CD4-positive, alpha-beta memory T cell (primary cell): ENCODE data around the gene PLCB1. TPM values are rescaled to one million over a fixed set of nuclear protein-coding genes. Genes with fewer than 3 reads are reported as not detected.

Experiments
- CTCF ChIA-PET: fragments of 350-600 bp; sonication (Branson Sonifier 250); formaldehyde crosslinking; loops from one replicate; lab custom pipeline; 2021; ENCODE audit warnings: inconsistent platforms; ENCODE audit not compliant: partially characterized antibody; lab: Charles Lee
- POLR2A ChIA-PET: fragments of 350-600 bp; sonication (Branson Sonifier 250); formaldehyde crosslinking; loops from one replicate; lab custom pipeline; 2021; ENCODE audit not compliant: partially characterized antibody; lab: Charles Lee
- DNase-seq, 5 donors: peaks; one replicate each; pipeline versions ENCODE4 v3.0.0 to v3.0.0-alpha.2; 2020 to 2022; ENCODE audit warnings: mixed read lengths in 1 of 5
- H3K27ac ChIP-seq: one replicate; pipeline ENCODE4 v1.7.0; 2013; ENCODE audit warnings: low read depth, low read length
- H3K27me3 ChIP-seq: 2 replicates; pipeline ENCODE4 v1.7.0; 2013; ENCODE audit warnings: mild to moderate bottlenecking, low read length, moderate library complexity; ENCODE audit not compliant: insufficient read depth
- H3K36me3 ChIP-seq: 2 replicates; pipeline ENCODE4 v1.7.0; 2013; ENCODE audit warnings: mild to moderate bottlenecking, low read length, moderate library complexity; ENCODE audit not compliant: insufficient read depth
- H3K4me1 ChIP-seq: 2 replicates; pipeline ENCODE4 v1.7.0; 2013; ENCODE audit warnings: mild to moderate bottlenecking, low read length, moderate library complexity; ENCODE audit not compliant: insufficient read depth
- H3K4me3 ChIP-seq, 2 donors: one replicate each; pipeline ENCODE4 v1.7.0; 2013; ENCODE audit warnings: low read length in 2 of 2, mild to moderate bottlenecking in 1 of 2
- H3K9me3 ChIP-seq, 2 donors: one replicate each; pipeline ENCODE4 v1.7.0; 2013; ENCODE audit warnings: low read length in 2 of 2, control low read depth in 1 of 2; ENCODE audit not compliant: control insufficient read depth in 1 of 2
- H3K27ac Mint-ChIP-seq, 7 donors: one replicate each; pipeline ENCODE4 v1.8.0; 2020 to 2021; ENCODE audit warnings: mixed read lengths in 7 of 7, mild to moderate bottlenecking in 6 of 7, inconsistent platforms in 3 of 7, moderate library complexity in 3 of 7
- H3K27me3 Mint-ChIP-seq, 2 donors: one replicate each; pipeline ENCODE4 v1.8.0; 2020 to 2021; ENCODE audit warnings: mixed read lengths in 2 of 2
- H3K36me3 Mint-ChIP-seq, 2 donors: one replicate each; pipeline ENCODE4 v1.8.0; 2020 to 2021; ENCODE audit warnings: mixed read lengths in 2 of 2, inconsistent platforms in 1 of 2, mild to moderate bottlenecking in 1 of 2
- H3K4me1 Mint-ChIP-seq, 4 donors: one replicate each; pipeline ENCODE4 v1.8.0; 2020 to 2021; ENCODE audit warnings: mixed read lengths in 4 of 4, mild to moderate bottlenecking in 1 of 4
- H3K4me3 Mint-ChIP-seq, 8 donors: one replicate each; pipeline ENCODE4 v1.8.0; 2020 to 2021; ENCODE audit warnings: mixed read lengths in 8 of 8, mild to moderate bottlenecking in 7 of 8, moderate library complexity in 6 of 8, inconsistent platforms in 3 of 8
- H3K9me3 Mint-ChIP-seq, 8 donors: one replicate each; pipeline ENCODE4 v1.8.0; 2020 to 2021; ENCODE audit warnings: mixed read lengths in 8 of 8, mild to moderate bottlenecking in 5 of 8, inconsistent platforms in 3 of 8, moderate library complexity in 1 of 8
- intact Hi-C: fragments of 100-400 bp; cut with micrococcal nuclease; formaldehyde crosslinking; loops from one replicate; pipeline ENCODE4 v1.15.1; 2023
- polyA plus RNA-seq, 2 donors: library from polyadenylated mRNA; unstranded; fragments of 300-500 nt; fragmentation: Illumina TruSeq; gene quantifications; one replicate each; pipeline ENCODE4 v1.2.3, GENCODE V29; 2021
- total RNA-seq, 2 experiments: library from RNA; stranded (reverse); gene quantifications; one replicate each; pipeline ENCODE4 v1.2.3, GENCODE V29; 2021

PLCB1 gene
- total and polyA plus RNA-seq, 4 experiments from 2014 or later = 5.5 to 9.6 (median 8.2) TPM

DNA sequence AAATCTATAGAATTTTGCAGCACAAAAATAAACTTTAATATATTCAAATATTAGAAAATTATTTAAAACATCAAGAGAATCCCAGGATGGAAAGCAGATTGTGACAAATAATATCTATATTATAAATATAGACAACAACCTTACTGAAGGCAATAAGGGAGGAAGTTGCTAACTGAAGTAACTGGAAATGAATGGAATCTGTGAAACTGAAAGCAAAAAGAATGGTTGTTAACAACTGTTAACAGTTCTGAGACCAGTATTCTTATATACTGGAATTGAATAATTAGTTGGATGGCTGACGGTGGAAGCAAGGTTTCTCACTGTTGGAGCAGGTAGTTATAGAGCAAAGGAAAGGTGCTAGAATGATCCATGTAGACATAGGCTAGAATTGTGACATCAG is 220.4 kb downstream of the PLCB1 start:
- no peaks in the 10 kb centered on the region for H3K4me1 Mint-ChIP-seq
- DNase-seq = no peak

DNA sequence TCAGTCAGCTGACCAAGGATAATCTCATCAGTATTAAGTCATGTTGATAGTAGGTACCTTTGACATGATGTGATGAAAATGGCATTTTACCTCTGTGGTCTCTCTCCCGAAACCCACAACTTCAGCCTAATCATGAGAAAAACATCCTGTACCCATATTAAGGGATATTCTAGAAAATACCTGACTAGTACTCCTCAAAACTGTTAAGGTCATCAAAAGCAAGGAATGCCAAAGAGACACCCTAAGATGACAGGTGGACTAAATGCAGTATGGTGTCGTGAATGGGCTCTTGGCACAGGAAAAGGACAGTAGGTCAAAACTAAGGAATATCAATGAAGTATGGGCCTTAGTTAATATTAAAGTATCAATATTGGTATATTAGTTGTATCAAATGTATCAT is 221.4 kb downstream of the PLCB1 start:
- POLR2A ChIA-PET = no interaction called here
- Mint-ChIP-seq H3K36me3 (peaks cover 0 to 4% of the 10 kb centered on the region in 2 donors), H3K4me1 (no peaks in the 10 kb centered on the region), H3K4me3 (no peak overlapping the region), H3K9me3 (peaks cover 0 to 3% (median 0%) of the 10 kb centered on the region in 8 donors), H3K27ac (no peak overlapping the region), H3K27me3 (peaks cover 0 to 2% of the 10 kb centered on the region in 2 donors)
- intact Hi-C loops = no loop called here
- Histone ChIP-seq H3K27ac (no peak overlapping the region), H3K9me3 (no peaks in the 10 kb centered on the region), H3K36me3 (no peaks in the 10 kb centered on the region), H3K4me3 (no peak overlapping the region), H3K4me1 (no peaks in the 10 kb centered on the region), H3K27me3 (no peaks in the 10 kb centered on the region)
- CTCF ChIA-PET = no interaction called here
- DNase-seq = no peak

More for the DNA sequence above, 220.4 kb downstream of the PLCB1 start:
- intact Hi-C loops = no loop called here
- POLR2A ChIA-PET = no interaction called here
- H3K27ac Mint-ChIP-seq = no peak overlapping the region
- CTCF ChIA-PET = no interaction called here
- Histone ChIP-seq H3K4me3 (no peak overlapping the region), H3K36me3 (no peaks in the 10 kb centered on the region), H3K9me3 (no peaks in the 10 kb centered on the region), H3K4me1 (no peaks in the 10 kb centered on the region), H3K27ac (no peak overlapping the region), H3K27me3 (no peaks in the 10 kb centered on the region)
- H3K36me3 Mint-ChIP-seq = peaks cover 0 to 4% of the 10 kb centered on the region in 2 donors
- H3K9me3 Mint-ChIP-seq = peaks cover 0 to 3% (median 0%) of the 10 kb centered on the region in 8 donors
- H3K27me3 Mint-ChIP-seq = peaks cover 0 to 2% of the 10 kb centered on the region in 2 donors
- no peak overlapping the region for H3K4me3 Mint-ChIP-seq

DNA sequence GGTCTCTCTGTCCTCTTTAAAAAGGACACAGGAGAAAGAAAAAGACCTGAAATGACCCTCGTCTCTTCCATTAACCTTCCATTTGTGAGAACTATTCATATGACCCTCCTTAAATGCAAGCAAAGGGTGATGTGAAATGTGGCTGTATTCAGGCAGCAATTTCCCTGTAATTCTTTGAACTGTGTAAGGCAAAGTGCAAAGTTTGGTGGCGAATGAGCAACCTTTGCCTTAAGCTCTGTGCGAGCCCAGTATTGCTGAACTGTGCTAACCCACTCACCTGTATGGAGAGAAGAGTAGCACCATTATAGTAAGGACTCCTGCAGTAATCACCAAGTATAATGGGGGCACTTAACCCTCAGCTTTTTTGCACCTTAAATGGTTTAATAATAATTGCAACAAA is 223.4 kb downstream of the PLCB1 start:
- CTCF ChIA-PET = no interaction called here
- no peak overlapping the region for H3K27ac Mint-ChIP-seq
- intact Hi-C loops = no loop called here

DNA sequence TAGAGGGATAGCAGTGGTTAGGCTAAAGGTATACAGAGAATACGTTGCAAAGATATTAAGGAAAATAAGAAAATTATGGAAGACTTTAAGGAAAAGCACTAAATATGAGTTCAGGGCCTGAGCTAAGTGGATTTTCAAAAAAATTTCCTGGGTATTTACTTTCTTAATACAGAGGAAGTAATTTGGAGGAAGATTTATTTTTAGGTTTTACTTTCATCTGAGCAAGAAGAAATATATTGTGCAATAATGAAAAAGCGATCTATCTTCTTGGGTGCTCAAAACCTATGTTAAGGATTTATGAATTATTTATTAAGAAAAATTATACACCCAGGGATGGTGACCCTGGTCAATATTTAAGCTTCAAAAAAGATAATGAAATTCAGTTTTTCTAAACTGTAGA is 224.7 kb downstream of the PLCB1 start:
- Mint-ChIP-seq H3K36me3 (no peaks in the 10 kb centered on the region), H3K4me3 (no peak overlapping the region), H3K27ac (no peak overlapping the region), H3K27me3 (no peaks in the 10 kb centered on the region), H3K9me3 (no peaks in the 10 kb centered on the region), H3K4me1 (no peaks in the 10 kb centered on the region)
- H3K4me1 ChIP-seq = no peaks in the 10 kb centered on the region
- CTCF ChIA-PET = no interaction called here
- H3K27ac ChIP-seq = no peak overlapping the region
- no peaks in the 10 kb centered on the region for H3K27me3 ChIP-seq
- H3K9me3 ChIP-seq = no peaks in the 10 kb centered on the region
- H3K4me3 ChIP-seq = no peak overlapping the region
- intact Hi-C loops = no loop called here
- DNase-seq = no peak
- POLR2A ChIA-PET = no interaction called here
- no peaks in the 10 kb centered on the region for H3K36me3 ChIP-seq

More for the DNA sequence above, 223.4 kb downstream of the PLCB1 start:
- POLR2A ChIA-PET = no interaction called here
- H3K4me1 Mint-ChIP-seq = no peaks in the 10 kb centered on the region
- no peaks in the 10 kb centered on the region for H3K36me3 ChIP-seq
- no peaks in the 10 kb centered on the region for H3K9me3 ChIP-seq
- H3K27me3 Mint-ChIP-seq = no peaks in the 10 kb centered on the region
- no peaks in the 10 kb centered on the region for H3K27me3 ChIP-seq
- H3K4me3 ChIP-seq = no peak overlapping the region
- H3K4me1 ChIP-seq = no peaks in the 10 kb centered on the region
- H3K9me3 Mint-ChIP-seq = no peaks in the 10 kb centered on the region
- H3K27ac ChIP-seq = no peak overlapping the region
- DNase-seq = no peak
- H3K36me3 Mint-ChIP-seq = no peaks in the 10 kb centered on the region
- H3K4me3 Mint-ChIP-seq = no peak overlapping the region

DNA sequence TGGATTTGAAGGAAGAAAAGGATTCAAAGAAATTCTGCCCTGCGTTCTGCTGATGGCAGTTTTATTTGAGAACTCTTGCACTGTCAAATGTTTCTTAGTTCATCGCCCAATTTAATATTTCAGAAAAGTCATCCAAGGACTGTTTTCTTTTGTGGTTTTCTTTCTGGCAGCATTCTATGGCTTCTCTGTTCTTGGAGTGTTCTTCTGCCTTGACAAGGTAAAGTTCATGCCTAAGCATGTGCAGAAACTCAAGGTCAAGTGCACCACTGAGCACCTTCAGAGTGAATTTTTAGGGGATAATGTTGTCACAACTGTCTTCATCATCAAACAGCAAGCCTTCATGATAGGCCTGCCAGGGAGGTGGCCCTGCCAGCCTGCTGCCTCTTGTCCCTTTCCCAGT is 225.6 kb downstream of the PLCB1 start:
- no peaks in the 10 kb centered on the region for H3K9me3 ChIP-seq
- no peaks in the 10 kb centered on the region for H3K4me1 ChIP-seq
- intact Hi-C loops = no loop called here
- CTCF ChIA-PET = no interaction called here
- POLR2A ChIA-PET = no interaction called here
- Mint-ChIP-seq H3K9me3 (no peaks in the 10 kb centered on the region), H3K27me3 (no peaks in the 10 kb centered on the region), H3K4me3 (no peak overlapping the region), H3K27ac (no peak overlapping the region), H3K36me3 (no peaks in the 10 kb centered on the region), H3K4me1 (no peaks in the 10 kb centered on the region)
- H3K36me3 ChIP-seq = no peaks in the 10 kb centered on the region
- DNase-seq = no peak
- no peak overlapping the region for H3K4me3 ChIP-seq
- no peaks in the 10 kb centered on the region for H3K27me3 ChIP-seq
- H3K27ac ChIP-seq = no peak overlapping the region

DNA sequence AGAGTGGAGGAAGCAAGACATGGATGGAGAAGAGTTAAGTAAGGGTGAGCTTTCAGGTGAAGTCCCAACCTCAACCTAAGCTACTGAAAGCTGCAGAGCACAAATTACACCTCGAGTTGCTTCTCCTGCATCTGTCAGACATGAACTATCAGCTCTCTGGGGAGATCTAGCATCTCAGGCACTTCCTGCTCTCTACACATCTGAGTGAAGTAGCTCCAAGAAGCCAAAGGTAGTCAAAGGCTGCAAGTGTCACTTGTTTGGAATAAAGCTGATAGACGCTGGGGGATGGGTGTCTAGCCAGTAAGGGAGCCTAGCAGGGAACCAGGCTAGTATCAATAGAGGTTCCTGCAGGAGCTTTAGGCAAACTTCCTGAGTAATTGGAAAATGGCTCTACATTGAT is 228.0 kb downstream of the PLCB1 start:
- no peak for DNase-seq
- H3K9me3 ChIP-seq = no peaks in the 10 kb centered on the region
- no peak overlapping the region for H3K27ac ChIP-seq
- Mint-ChIP-seq H3K27me3 (no peaks in the 10 kb centered on the region), H3K9me3 (no peaks in the 10 kb centered on the region), H3K4me1 (no peaks in the 10 kb centered on the region), H3K27ac (no peak overlapping the region), H3K36me3 (no peaks in the 10 kb centered on the region), H3K4me3 (no peak overlapping the region)
- H3K4me1 ChIP-seq = no peaks in the 10 kb centered on the region
- ChIA-PET CTCF (interaction anchor here (0.9 to 1.3 kb wide), 2 partner anchors 27 to 30 kb away, joined by 4 read pairs; no protein-coding TSS in a partner anchor), POLR2A (no interaction called here)
- no peak overlapping the region for H3K4me3 ChIP-seq
- intact Hi-C loops = no loop called here
- no peaks in the 10 kb centered on the region for H3K36me3 ChIP-seq
- H3K27me3 ChIP-seq = no peaks in the 10 kb centered on the region

DNA sequence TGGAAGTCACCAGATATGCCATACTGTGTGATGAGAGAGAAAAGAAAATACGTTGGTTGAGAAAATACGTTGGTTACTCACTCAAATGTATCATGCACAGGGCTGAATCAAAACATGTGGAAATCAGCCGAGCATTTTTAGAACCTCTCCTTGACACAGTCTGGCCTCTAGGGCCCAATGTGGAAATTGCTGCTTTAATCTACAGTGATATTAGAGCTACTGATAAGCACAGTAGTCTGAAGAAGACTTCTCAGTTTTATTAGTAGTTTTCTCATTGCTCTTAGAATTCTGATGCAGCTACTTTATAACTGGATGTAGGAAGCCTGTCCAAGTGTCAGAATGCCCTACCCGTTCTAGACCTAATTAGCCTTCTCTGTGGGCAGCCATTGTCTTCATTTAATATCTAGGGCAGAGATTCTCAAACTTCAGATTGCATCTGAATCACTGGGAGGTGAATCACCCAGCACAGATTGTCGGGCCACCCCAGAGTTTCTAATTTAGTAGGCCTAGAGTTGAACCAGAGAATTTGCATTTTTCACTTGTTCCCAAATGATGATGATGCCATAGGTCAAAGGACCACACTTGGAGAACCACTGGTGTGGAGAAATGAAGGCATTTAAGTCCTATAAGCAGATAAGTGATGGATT is 229.1 kb downstream of the PLCB1 start:
- Histone ChIP-seq H3K4me1 (no peaks in the 10 kb centered on the region), H3K27ac (no peak overlapping the region), H3K4me3 (no peak overlapping the region), H3K9me3 (no peaks in the 10 kb centered on the region), H3K27me3 (no peaks in the 10 kb centered on the region), H3K36me3 (no peaks in the 10 kb centered on the region)
- POLR2A ChIA-PET = no interaction called here
- no peak overlapping the region for H3K4me3 Mint-ChIP-seq
- no peaks in the 10 kb centered on the region for H3K4me1 Mint-ChIP-seq
- intact Hi-C loops = no loop called here
- H3K36me3 Mint-ChIP-seq = no peaks in the 10 kb centered on the region
- no peak for DNase-seq
- H3K27ac Mint-ChIP-seq = no peak overlapping the region
- no peaks in the 10 kb centered on the region for H3K9me3 Mint-ChIP-seq
- H3K27me3 Mint-ChIP-seq = no peaks in the 10 kb centered on the region
- CTCF ChIA-PET = interaction anchor here (1.3 kb wide), 1 partner anchor 28 kb away, joined by 4 read pairs; no protein-coding TSS in a partner anchor
